ENCODE data around the gene NTNG2.
"Not testable (repeated sequence)": the region's sequence is repeated elsewhere in the genome, so short reads cannot be mapped to it uniquely, and the experiment has no call there.

NTNG2 gene

GRCh38 chr9:132250324-132251262 lies 88.7 kb downstream of the NTNG2 start:
- no peak for DNase-seq (ENCODE audit: low spot score)

GRCh38 chr9:132260846-132261245 lies 99.0 kb downstream of the NTNG2 start:
- DNase-seq (ENCODE audit: low spot score) = no peak

DNA sequence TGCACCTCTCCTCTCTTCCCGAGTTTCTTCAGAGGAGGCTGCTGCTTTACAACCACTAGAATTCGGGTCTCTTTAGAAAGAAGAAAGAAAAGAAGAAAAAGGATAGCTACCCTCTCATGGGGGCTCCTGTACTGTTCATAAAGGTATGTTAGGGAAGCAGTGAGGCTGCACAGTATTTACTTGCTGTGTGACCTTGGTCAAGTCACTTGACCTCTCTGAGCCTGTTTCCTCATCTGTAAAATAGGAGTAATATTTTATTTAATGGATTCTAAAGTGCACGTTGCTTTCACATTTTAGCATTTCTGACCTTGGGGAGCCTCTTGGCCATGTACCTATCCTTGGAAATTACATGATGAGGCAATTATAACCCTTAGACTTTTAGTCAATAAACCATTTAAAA lies 104.2 kb downstream of the NTNG2 start:
- no peak for DNase-seq (ENCODE audit: low spot score)

DNA sequence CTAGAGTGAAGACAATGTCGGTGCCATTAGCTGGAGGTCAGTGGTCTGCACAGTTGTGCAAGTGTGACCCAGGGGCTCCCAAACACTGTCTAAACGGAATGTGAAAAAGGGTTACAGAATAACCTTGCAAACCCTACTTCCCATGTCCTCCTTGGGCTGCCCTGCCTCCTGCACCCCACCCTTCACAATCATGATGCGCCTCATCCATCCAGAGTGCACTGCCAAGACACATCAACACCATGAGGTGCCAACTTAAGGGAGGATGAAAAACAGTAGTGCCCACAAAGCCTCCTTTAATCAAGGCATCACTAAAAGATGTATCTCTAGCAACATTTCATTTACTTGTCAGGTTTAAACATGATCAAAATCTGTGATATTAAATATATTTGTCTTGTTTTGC lies 105.8 kb downstream of the NTNG2 start:
- no peak for DNase-seq (ENCODE audit: low spot score)

DNA sequence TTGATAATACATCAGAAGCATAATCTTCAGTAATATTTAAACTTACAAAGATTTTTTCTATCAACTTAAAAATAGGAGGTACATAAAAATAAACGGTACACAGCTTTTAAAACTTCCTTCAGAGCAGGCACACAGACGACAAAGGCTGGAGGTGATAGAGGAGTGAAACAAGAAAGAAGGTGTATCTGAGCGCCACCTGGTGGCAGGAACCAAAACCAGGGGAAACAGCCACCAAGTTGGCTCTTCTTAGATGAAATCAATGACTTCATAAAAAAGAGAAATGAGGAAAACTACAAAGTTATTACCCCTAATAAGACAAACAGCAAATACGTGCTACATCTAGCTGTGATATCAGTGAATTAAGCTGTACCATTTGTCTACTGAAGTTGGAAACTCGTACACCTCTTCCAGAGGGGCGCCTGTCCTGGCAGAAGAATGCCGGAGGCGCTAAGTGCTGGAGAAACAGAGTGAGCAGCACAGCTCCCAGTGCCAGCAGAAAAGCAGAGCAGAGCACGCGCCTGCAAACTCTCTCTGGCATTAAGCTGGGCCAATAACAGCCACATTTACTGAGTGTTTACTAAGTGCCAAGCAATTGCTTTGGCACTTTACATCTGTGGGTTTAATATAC lies 107.0 kb downstream of the NTNG2 start:
- peak; percentile 57 for DNase-seq (ENCODE audit: low spot score)

GRCh38 chr9:132269704-132270516 lies 108.1 kb downstream of the NTNG2 start:
- not testable (repeated sequence) for DNase-seq (ENCODE audit: low spot score)

DNA sequence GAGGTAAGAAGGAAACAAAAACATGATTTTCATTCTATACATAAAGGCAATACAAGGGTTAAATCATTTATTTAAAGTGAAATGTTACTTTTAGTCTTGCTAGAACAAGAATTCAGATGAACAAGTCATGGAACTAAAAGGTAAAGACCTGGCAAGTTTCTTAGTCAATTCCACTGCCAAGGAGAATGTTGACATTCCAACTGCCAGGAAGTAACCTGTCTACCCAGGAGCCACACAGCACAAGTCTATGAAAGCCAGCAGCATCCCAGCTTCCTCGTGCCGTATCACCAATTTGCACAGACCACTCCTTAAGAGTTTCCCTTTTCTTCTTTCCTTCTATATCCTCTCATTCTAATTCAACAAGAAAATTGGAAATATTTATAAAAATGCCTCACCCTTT lies 113.0 kb downstream of the NTNG2 start:
- no peak for DNase-seq (ENCODE audit: low spot score)

DNA sequence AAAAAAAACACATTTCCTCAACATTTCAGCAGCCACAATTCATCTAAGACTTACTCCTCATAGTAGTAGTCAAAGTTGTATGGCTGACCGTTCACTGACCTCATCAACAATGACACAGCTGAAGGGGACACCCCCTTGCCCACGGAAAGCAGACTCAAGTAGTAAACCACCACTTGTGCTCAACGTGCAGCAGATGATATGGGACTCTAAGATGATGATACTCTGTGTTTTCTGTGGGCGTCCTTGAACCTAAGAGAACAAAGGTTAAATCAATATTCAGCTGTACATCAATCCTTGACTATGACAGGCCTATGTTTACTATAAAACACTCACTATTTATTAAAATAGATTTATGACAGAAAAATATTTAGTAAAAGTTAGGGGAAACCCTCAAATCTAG lies 121.3 kb downstream of the NTNG2 start:
- DNase-seq (ENCODE audit: low spot score) = no peak

- DNase-seq (ENCODE audit: low spot score) = no peak
Measured at GRCh38 chr9:132283863-132284262, 122.0 kb downstream of the NTNG2 start.

DNA sequence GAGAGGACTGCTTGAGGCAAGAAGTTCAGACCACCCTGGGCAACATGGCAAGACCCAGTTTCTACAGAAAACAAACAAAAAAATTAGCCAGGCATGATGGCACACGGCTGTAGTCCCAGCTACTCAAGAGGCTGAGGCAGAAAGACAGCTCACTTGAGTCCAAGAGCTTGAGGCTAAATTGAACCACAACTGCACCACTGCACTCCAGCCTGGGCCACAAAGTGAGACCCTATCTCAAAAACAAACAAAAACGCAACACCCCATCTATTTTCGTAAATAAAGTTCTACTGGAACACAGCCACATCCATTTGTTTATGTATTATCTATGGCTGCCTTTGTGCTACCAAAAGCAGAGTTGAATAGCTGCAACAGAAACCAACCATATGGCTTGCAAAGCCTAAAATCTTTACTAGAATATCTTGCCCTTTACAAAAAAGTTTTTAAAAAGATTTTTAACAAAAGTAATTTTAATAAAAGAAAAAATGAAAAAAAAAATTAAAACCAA lies 125.5 kb downstream of the NTNG2 start:
- DNase-seq (ENCODE audit: low spot score) = no peak

GRCh38 chr9:132288361-132288760 lies 126.5 kb downstream of the NTNG2 start:
- no peak for DNase-seq (ENCODE audit: low spot score)

DNA sequence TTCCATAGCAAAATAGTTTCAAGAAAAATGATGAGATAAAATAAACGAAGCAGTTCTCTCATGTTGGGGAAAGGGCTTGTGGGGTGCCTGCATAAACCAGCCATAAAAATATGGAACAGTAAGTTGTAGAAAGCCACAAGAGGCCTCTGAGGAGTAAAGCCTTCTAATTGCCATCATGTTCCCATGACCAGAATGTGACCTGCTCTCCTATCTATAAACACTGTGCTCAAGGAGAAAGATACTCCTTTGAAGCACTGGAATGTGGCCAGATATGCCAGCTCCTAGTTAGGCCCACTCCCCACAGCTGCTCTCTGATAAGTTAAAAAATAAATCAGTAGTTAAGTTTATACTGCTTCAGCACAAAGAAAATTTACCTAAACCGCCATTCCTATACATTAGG lies 127.1 kb downstream of the NTNG2 start:
- no peak for DNase-seq (ENCODE audit: low spot score)

DNA sequence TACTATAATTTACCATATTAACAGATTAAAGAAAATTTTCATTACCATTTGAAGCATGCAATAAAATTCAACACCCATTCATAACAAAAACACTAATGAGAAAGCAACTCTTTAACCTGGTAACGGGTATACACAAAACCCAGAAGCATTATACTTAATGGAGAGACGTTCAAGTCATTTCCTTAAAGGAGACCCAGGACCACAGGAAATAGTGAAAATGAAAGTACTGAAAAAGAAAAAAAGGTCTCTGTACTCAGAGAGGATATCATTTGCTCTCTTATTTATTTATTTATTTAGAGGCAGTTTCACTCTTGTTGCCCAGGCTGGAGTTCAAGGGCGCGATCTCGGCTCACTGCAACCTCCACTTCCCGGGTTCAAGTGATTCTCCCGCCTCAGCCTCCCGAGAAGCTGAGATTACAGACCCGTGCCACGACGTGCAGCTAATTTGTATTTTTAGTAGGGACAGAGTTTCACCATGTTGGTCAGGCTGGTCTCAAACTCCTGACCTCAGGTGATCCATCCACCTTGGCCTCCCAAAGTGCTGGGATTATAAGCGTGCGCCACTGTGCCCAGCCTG lies 131.4 kb downstream of the NTNG2 start:
- peak; percentile 3 for DNase-seq (ENCODE audit: low spot score)
